Mesenteric fat pad (tissue), 1 donor: ENCODE data around the gene MAN1C1. TPM values are rescaled to one million over a fixed set of nuclear protein-coding genes. Genes with fewer than 3 reads are reported as not detected.
A peak's percentile ranks its signal among the peaks of the same experiment; 100 is the strongest.
"Not testable (repeated sequence)": the region's sequence is repeated elsewhere in the genome, so short reads cannot be mapped to it uniquely, and the experiment has no call there.

ENCODE experiments used
- DNase-seq: peaks from one replicate; pipeline ENCODE4 v3.0.0-alpha.2; 2020; ENCODE audit warnings: low spot score
- total RNA-seq: library from RNA; stranded (reverse); fragmentation: NEBNext Ultra II Directional; extraction: Animal tissue kit (Norgen Biotek cat#: 25700); gene quantifications from one replicate; pipeline ENCODE4 v1.2.1, GENCODE V29; 2021
- donor health status: DM: yes; HTN: yes; CAD: no.

The MAN1C1 gene
- total RNA-seq, 1 donor from 2014 or later: 21.9 TPM

GRCh38 chr1:25731626-25732370 lies 115.2 kb downstream of the MAN1C1 start:
- DNase-seq: no peak

- no peak for DNase-seq
Observed at GRCh38 chr1:25732821-25733220, 116.2 kb downstream of the MAN1C1 start.

- DNase-seq: no peak
Observed at GRCh38 chr1:25733271-25733670, 116.7 kb downstream of the MAN1C1 start.

- DNase-seq: not testable (repeated sequence)
Observed at GRCh38 chr1:25734991-25735390, 118.4 kb downstream of the MAN1C1 start.

- no peak for DNase-seq
Observed at GRCh38 chr1:25735956-25736529, 119.5 kb downstream of the MAN1C1 start.

GRCh38 chr1:25737130-25737529 lies 120.5 kb downstream of the MAN1C1 start:
- no peak for DNase-seq

GRCh38 chr1:25738499-25738898 lies 121.9 kb downstream of the MAN1C1 start:
- DNase-seq: no peak

- no peak for DNase-seq
Observed at GRCh38 chr1:25739341-25739740, 122.8 kb downstream of the MAN1C1 start.

- no peak for DNase-seq
Observed at GRCh38 chr1:25740071-25740470, 123.5 kb downstream of the MAN1C1 start.

GRCh38 chr1:25742316-25742715 lies 125.7 kb downstream of the MAN1C1 start:
- no peak for DNase-seq

GRCh38 chr1:25743164-25744139 lies 126.9 kb downstream of the MAN1C1 start:
- peak; percentile 93 for DNase-seq

GRCh38 chr1:25744140-25744581 lies 127.6 kb downstream of the MAN1C1 start:
- no peak for DNase-seq

- no peak for DNase-seq
Observed at GRCh38 chr1:25744636-25745425, 128.2 kb downstream of the MAN1C1 start.

GRCh38 chr1:25746299-25747045 lies 129.9 kb downstream of the MAN1C1 start:
- DNase-seq: no peak

- no peak for DNase-seq
Observed at GRCh38 chr1:25747046-25747719, 130.6 kb downstream of the MAN1C1 start.

- no peak for DNase-seq
Observed at GRCh38 chr1:25748531-25749205, 132.1 kb downstream of the MAN1C1 start.

GRCh38 chr1:25750923-25751605 lies 134.5 kb downstream of the MAN1C1 start:
- DNase-seq: no peak

- no peak for DNase-seq
Observed at GRCh38 chr1:25754470-25755181, 138.0 kb downstream of the MAN1C1 start.
